Activated CD4-positive, alpha-beta T cell treated with anti-CD3 and anti-CD28 coated beads, Interleukin-2, amount 50 U/mL, for 4 hours (primary cell): ENCODE results near the gene RILP.

Source experiments
- DNase-seq, 2 experiments: peaks; one replicate each; pipeline ENCODE4 v3.0.0-alpha.2; 2020

Gene RILP

DNA sequence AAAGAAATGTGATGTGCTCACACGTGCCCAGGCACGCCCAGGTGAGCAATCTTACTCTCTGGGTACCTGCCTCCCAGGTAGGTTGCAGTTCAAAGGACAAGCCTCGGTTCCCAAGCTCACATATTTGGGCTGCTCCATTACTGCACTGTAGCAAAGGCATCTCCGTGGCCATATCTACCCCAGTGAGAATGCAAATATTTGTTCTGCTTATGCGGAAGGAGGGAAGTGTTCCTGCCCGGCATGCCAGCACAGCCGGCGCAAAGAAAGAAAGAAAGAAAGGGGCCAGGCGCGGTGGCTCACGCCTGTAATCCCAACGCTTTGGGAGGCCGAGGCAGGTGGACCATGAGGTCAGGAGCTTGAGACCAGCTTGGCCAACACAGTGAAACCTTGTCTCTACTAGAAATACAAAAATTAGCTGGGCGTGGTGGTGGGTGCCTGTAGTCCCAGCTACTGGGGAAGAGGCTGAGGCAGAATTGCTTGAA is 51.8 kb downstream of the RILP start:
- no peak for DNase-seq
